HFFc6 (cell line): ENCODE results near the gene PRPF40B. TPM values are rescaled to one million over a fixed set of nuclear protein-coding genes. Genes with fewer than 3 reads are reported as not detected.
A peak's percentile ranks its signal among the peaks of the same experiment; 100 is the strongest.

Experiments
- DNase-seq: peaks from one replicate; pipeline ENCODE4 v3.0.0-alpha.2; 2018
- H3K27ac Mint-ChIP-seq: 2 replicates; pipeline ENCODE4 v1.8.0; 2020; ENCODE audit warnings: mild to moderate bottlenecking, mixed read lengths
- H3K27me3 Mint-ChIP-seq: 2 replicates; pipeline ENCODE4 v1.8.0; 2021; ENCODE audit warnings: mild to moderate bottlenecking, moderate library complexity, mixed read lengths; ENCODE audit not compliant: insufficient read depth
- H3K36me3 Mint-ChIP-seq: 2 replicates; pipeline ENCODE4 v1.8.0; 2021; ENCODE audit warnings: low read depth, mixed read lengths
- H3K4me1 Mint-ChIP-seq: 2 replicates; pipeline ENCODE4 v1.8.0; 2020; ENCODE audit warnings: low read depth, mixed read lengths
- H3K4me3 Mint-ChIP-seq: 2 replicates; pipeline ENCODE4 v1.8.0; 2020; ENCODE audit warnings: mild to moderate bottlenecking, moderate library complexity, mixed read lengths
- H3K9me3 Mint-ChIP-seq: 2 replicates; pipeline ENCODE4 v1.8.0; 2020; ENCODE audit warnings: mild to moderate bottlenecking, mixed read lengths
- CTCF ChIP-seq: fragments of 200-600 bp; sonication (generic); IDR thresholded peaks from 2 replicates; pipeline ENCODE4 v1.5.0; 2021; ENCODE audit warnings: antibody characterized with exemption, mild to moderate bottlenecking
- total RNA-seq, 6 experiments: library from RNA; stranded (reverse); fragmentation: NEBNext Ultra II Directional; extraction: Animal tissue kit (Norgen Biotek cat#: 25700); gene quantifications; 2 replicates in 1 of 6; 3 replicates in 5 of 6; pipeline ENCODE4 v1.2.3, GENCODE V29; 2021

The PRPF40B gene
- total RNA-seq, 6 experiments from 2014 or later = 10.3 to 11.9 (median 11.2) TPM

- H3K36me3 Mint-ChIP-seq = peaks cover 10% of the 10 kb centered on the region; the same call in 1 of the 2 replicates
- DNase-seq = no peak
- TF ChIP-seq CTCF = no peak
- no peak overlapping the region for H3K4me3 Mint-ChIP-seq
- no peaks in the 10 kb centered on the region for H3K9me3 Mint-ChIP-seq
- H3K27ac Mint-ChIP-seq = no peak overlapping the region
- H3K4me1 Mint-ChIP-seq = no peaks in the 10 kb centered on the region
- H3K27me3 Mint-ChIP-seq = peaks cover 7% of the 10 kb centered on the region
Observed at GRCh38 chr12:49643135-49643534, 19.8 kb downstream of the PRPF40B start.

GRCh38 chr12:49643961-49644619, 20.7 kb downstream of the PRPF40B start:
- Mint-ChIP-seq H3K4me3 (no peak overlapping the region), H3K36me3 (peaks cover 10% of the 10 kb centered on the region; the same call in 1 of the 2 replicates), H3K27ac (peak overlapping the region; percentile 53), H3K4me1 (no peaks in the 10 kb centered on the region), H3K9me3 (no peaks in the 10 kb centered on the region), H3K27me3 (peaks cover 9% of the 10 kb centered on the region)
- no peak for DNase-seq
- no peak for TF ChIP-seq CTCF

- Mint-ChIP-seq H3K27ac (peak overlapping the region; percentile 12), H3K9me3 (no peaks in the 10 kb centered on the region), H3K4me3 (no peak overlapping the region)
Observed at GRCh38 chr12:49644620-49644994, 21.2 kb downstream of the PRPF40B start.

GRCh38 chr12:49645146-49646039, 22.0 kb downstream of the PRPF40B start:
- no peak for DNase-seq
- peaks cover 9% of the 10 kb centered on the region for H3K27me3 Mint-ChIP-seq
- H3K27ac Mint-ChIP-seq = no peak overlapping the region; the same call in 1 of the 2 replicates
- H3K4me1 Mint-ChIP-seq = no peaks in the 10 kb centered on the region
- peaks cover 5% of the 10 kb centered on the region; the same call in 1 of the 2 replicates for H3K36me3 Mint-ChIP-seq
- H3K9me3 Mint-ChIP-seq = no peaks in the 10 kb centered on the region
- no peak overlapping the region for H3K4me3 Mint-ChIP-seq
- no peak for TF ChIP-seq CTCF

More at GRCh38 chr12:49644620-49644994, 21.2 kb downstream of the PRPF40B start:
- no peaks in the 10 kb centered on the region for H3K4me1 Mint-ChIP-seq
- DNase-seq = peak; percentile 68
- H3K27me3 Mint-ChIP-seq = peaks cover 9% of the 10 kb centered on the region
- TF ChIP-seq CTCF = peak; percentile 96
- peaks cover 5% of the 10 kb centered on the region; the same call in 1 of the 2 replicates for H3K36me3 Mint-ChIP-seq

GRCh38 chr12:49646331-49646830, 23.0 kb downstream of the PRPF40B start:
- Mint-ChIP-seq H3K27me3 (peaks cover 7% of the 10 kb centered on the region), H3K4me1 (no peaks in the 10 kb centered on the region), H3K36me3 (peaks cover 5% of the 10 kb centered on the region; the same call in 1 of the 2 replicates), H3K4me3 (no peak overlapping the region), H3K9me3 (no peaks in the 10 kb centered on the region), H3K27ac (no peak overlapping the region)
- no peak for TF ChIP-seq CTCF
- DNase-seq = no peak
